Ishikawa (cell line): ENCODE results near the gene TEX13C.

ENCODE experiments used
- CREB1 ChIP-seq: IDR thresholded peaks from 2 replicates; pipeline ENCODE4 v1.6.1; 2012; ENCODE audit warnings: low read depth
- EGR1 ChIP-seq: IDR thresholded peaks from 2 replicates; pipeline ENCODE4 v1.6.1; 2012
- EP300 ChIP-seq: IDR thresholded peaks from 2 replicates; pipeline ENCODE4 v1.6.1; 2012; ENCODE audit warnings: borderline replicate concordance
- FOXM1 ChIP-seq: IDR thresholded peaks from 2 replicates; pipeline ENCODE4 v1.6.1; 2012; ENCODE audit warnings: low read depth, borderline replicate concordance
- YY1 ChIP-seq: IDR thresholded peaks from 2 replicates; pipeline ENCODE4 v1.6.1; 2012; ENCODE audit warnings: low read depth

DNA sequence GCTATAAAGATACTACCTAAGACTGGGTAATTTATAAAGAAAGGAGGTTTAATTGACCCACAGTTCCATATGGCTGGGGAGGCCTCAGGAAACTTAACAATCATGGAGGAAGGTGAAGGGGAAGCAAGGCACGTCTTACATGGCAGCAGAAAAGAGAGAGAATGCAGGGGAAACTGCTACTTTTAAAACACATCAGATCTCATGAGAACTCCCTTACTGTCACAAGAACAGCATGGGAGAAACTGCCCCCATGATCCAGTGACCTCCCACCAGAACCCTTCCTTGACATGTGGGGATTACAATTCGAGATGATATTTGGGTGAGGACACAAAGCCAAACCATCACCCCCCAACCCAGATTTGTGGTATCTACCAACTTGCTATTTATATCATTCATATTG, 13.9 kb downstream of the TEX13C start:
- TF ChIP-seq EP300, result no peak
- TF ChIP-seq FOXM1, result no peak
- TF ChIP-seq EGR1, result no peak
- TF ChIP-seq YY1, result no peak
- TF ChIP-seq CREB1, result no peak
